GM21423 (cell line): Measurements from ENCODE around the gene SND1.

Experiments
- ATAC-seq: cut with Tn5 transposase; IDR thresholded peaks from one replicate; pipeline ENCODE4 v1.9.1; 2021; ENCODE audit warnings: mild to moderate bottlenecking, moderate library complexity; ENCODE audit not compliant: unreplicated experiment

SND1 gene

GRCh38 chr7:127798023-127798422 lies 146.0 kb downstream of the SND1 start:
- no peak for ATAC-seq

- no peak for ATAC-seq
Measured at GRCh38 chr7:127798769-127799372, 146.9 kb downstream of the SND1 start.

GRCh38 chr7:127799535-127800305 lies 147.7 kb downstream of the SND1 start:
- no peak for ATAC-seq

GRCh38 chr7:127802845-127803244 lies 150.9 kb downstream of the SND1 start:
- ATAC-seq, result no peak

- no peak for ATAC-seq
Measured at GRCh38 chr7:127803626-127804025, 151.6 kb downstream of the SND1 start.

- no peak for ATAC-seq
Measured at GRCh38 chr7:127807340-127807739, 155.3 kb downstream of the SND1 start.

- ATAC-seq, result no peak
Measured at GRCh38 chr7:127807829-127808228, 155.8 kb downstream of the SND1 start.

- no peak for ATAC-seq
Measured at GRCh38 chr7:127809261-127809702, 157.3 kb downstream of the SND1 start.

GRCh38 chr7:127810113-127810512 lies 158.1 kb downstream of the SND1 start:
- no peak for ATAC-seq

GRCh38 chr7:127810696-127811660 lies 159.0 kb downstream of the SND1 start:
- no peak for ATAC-seq

- no peak for ATAC-seq
Measured at GRCh38 chr7:127812540-127812939, 160.5 kb downstream of the SND1 start.

GRCh38 chr7:127813991-127814541 lies 162.1 kb downstream of the SND1 start:
- ATAC-seq, result no peak

- ATAC-seq, result no peak
Measured at GRCh38 chr7:127815631-127816145, 163.7 kb downstream of the SND1 start.

- ATAC-seq, result no peak
Measured at GRCh38 chr7:127816354-127817190, 164.6 kb downstream of the SND1 start.

GRCh38 chr7:127817466-127817865 lies 165.5 kb downstream of the SND1 start:
- no peak for ATAC-seq

GRCh38 chr7:127818306-127818705 lies 166.3 kb downstream of the SND1 start:
- no peak for ATAC-seq

- ATAC-seq, result no peak
Measured at GRCh38 chr7:127819975-127820731, 168.2 kb downstream of the SND1 start.

GRCh38 chr7:127820732-127821085 lies 168.7 kb downstream of the SND1 start:
- ATAC-seq, result no peak

GRCh38 chr7:127821146-127821545 lies 169.2 kb downstream of the SND1 start:
- no peak for ATAC-seq
